IPS-15b (cell line): Measurements from ENCODE around the gene KYAT1.

Experiments
- H3K27me3 ChIP-seq: one replicate; pipeline ENCODE4 v1.6.1; 2013; ENCODE audit warnings: low read length; ENCODE audit not compliant: control insufficient read depth, insufficient read depth
- H3K36me3 ChIP-seq: one replicate; pipeline ENCODE4 v1.6.1; 2013; ENCODE audit warnings: low read length; ENCODE audit not compliant: control insufficient read depth, insufficient read depth
- H3K4me1 ChIP-seq: one replicate; pipeline ENCODE4 v1.6.1; 2013; ENCODE audit warnings: mild to moderate bottlenecking, low read length; ENCODE audit not compliant: control insufficient read depth, insufficient read depth
- H3K4me3 ChIP-seq: one replicate; pipeline ENCODE4 v1.5.1; 2013; ENCODE audit warnings: low read depth, low read length
- H3K9ac ChIP-seq: one replicate; pipeline ENCODE4 v1.6.1; 2013; ENCODE audit warnings: low read depth, mild to moderate bottlenecking, low read length
- H3K9me3 ChIP-seq: one replicate; pipeline ENCODE4 v1.6.1; 2013; ENCODE audit warnings: mild to moderate bottlenecking, low read length; ENCODE audit not compliant: control insufficient read depth, insufficient read depth

KYAT1 gene

DNA sequence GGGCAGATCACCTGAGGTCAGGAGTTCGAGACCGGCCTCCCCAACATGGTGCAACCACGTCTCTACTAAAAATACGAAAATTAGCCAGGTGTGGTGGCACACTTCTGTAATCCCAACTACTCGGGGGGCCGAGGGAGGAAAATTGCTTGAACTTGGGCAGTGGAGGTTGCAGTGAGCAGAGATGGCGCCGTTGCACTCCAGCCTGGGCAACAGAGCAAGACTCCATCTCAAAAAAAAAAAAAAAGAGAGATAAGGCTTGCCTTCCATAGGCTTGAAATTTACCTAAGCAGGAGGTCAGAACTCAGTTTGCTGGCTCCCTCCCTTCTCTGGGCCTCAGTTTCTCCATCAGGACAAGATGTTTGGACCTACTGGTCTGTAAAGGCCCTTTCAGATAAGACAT, 53.5 kb downstream of the KYAT1 start:
- Histone ChIP-seq H3K36me3 (peaks cover 42% of the 10 kb centered on the region), H3K4me1 (no peaks in the 10 kb centered on the region), H3K4me3 (peak overlapping the region; percentile 76), H3K27me3 (no peaks in the 10 kb centered on the region), H3K9ac (no peak overlapping the region), H3K9me3 (no peaks in the 10 kb centered on the region)

DNA sequence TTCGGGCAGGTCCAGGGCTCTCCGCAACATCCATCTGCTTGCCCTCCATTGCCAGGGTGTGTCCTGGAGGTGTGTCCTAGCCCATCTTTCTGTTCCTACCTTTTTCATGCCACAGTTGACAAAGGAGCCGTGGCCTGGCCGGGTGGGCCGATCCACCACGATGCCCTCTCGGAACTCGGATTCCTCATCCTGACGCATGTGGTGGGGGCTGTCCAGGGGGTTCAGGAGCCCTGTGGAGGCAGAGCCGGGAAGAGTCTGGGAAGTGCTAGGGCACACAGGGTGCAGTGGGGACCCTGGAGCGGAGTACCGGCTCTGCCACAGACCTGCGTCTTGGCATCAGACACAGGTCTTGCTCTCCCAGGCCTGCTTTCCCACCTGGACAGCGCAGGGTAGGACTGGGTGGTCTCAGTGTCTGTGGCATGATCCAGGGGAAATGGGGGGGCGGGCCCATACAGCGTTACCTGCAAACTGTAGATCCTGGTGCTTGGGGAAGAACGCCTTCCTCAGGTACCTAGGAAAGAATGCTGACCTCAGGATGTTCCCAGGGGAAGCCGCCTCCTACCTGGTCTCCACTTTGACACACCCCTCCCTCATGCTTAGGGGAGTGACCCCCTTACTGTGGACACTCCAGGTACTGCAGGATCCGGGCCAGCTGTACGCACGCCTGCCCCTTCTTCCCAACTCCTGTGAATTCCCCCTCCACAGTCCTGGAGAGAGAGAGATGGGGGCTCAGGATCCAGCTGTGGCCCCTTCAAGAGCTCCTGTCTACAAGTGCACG, 55.6 kb downstream of the KYAT1 start:
- Histone ChIP-seq H3K4me1 (no peaks in the 10 kb centered on the region), H3K27me3 (no peaks in the 10 kb centered on the region), H3K36me3 (peaks cover 61% of the 10 kb centered on the region), H3K4me3 (no peak overlapping the region), H3K9ac (no peak overlapping the region), H3K9me3 (no peaks in the 10 kb centered on the region)

DNA sequence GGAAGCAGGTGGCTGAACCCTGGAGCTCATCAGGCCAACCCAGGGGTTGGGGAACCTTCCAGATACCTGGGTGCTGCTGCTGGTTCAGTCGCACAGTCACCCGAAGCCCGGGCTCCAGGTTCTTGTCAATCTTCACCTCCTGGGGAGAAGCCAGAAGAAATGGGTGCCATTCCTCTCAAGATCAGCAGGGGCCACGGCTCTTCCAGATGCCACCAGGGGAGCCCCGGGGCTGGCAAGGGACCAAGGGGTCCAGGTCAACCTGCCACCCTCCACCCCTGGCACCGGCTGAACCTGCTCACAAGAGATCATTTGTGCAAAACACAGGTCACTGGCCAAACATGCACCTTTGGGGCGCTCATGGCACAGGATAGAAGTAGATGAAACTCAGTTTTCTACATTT, 56.8 kb downstream of the KYAT1 start:
- H3K4me1 ChIP-seq = no peaks in the 10 kb centered on the region
- no peak overlapping the region for H3K4me3 ChIP-seq
- H3K9ac ChIP-seq = no peak overlapping the region
- H3K27me3 ChIP-seq = no peaks in the 10 kb centered on the region
- H3K36me3 ChIP-seq = peaks cover 64% of the 10 kb centered on the region
- no peaks in the 10 kb centered on the region for H3K9me3 ChIP-seq

DNA sequence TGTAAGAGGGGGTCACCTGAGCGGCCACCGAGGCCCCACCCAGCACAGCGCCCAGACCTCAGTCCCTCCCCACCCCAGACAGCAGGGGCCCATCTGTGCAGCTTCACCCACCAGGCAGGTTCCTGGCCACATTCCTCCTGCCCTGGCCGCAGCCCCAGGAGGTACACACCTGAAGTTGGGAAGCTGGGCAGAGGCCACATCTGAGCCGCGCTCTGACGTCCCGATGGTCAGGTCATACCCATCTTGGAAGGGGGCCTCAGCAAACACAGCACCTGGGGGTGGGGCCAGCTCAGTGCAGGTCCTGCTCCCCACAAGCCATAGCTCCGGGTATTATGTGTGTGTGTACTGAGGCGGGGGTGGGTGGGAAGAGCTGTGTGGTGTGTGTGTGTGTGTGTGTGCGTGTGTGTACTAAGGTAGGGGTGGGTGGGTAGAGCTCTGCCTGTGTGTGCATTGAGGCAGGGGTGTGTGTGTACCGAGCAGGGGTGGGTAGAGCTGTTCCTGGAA, 57.8 kb downstream of the KYAT1 start:
- H3K27me3 ChIP-seq = no peaks in the 10 kb centered on the region
- no peak overlapping the region for H3K4me3 ChIP-seq
- no peaks in the 10 kb centered on the region for H3K9me3 ChIP-seq
- H3K36me3 ChIP-seq = peaks cover 64% of the 10 kb centered on the region
- no peak overlapping the region for H3K9ac ChIP-seq
- H3K4me1 ChIP-seq = no peaks in the 10 kb centered on the region

DNA sequence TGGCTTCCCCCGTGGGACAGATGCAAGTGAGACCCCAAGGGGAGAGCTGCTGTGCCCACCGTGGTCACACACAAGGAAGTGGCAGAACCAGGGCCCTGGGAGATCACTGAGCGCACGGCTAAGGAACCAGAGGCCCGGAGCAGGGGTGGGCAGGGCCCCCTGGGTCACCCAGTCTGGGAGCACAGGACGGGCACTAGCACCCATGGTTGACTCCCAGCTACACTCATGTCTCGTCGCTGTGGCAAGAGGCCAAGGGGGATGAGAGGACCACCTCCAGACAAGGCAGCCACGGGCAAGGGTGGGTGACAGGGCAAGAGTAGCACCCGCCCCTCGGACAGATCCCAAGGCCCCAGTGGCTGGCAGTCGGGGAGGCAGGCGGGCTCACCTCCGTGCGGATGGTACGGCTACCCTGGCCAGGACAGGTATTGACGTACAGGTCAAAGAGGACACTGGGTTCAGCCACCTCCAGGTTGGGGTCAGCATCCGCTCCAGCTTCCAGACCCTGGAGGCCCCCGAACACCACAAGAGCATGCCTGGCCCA, 58.3 kb downstream of the KYAT1 start:
- Histone ChIP-seq H3K4me3 (no peak overlapping the region), H3K4me1 (no peaks in the 10 kb centered on the region), H3K9ac (no peak overlapping the region), H3K9me3 (no peaks in the 10 kb centered on the region), H3K27me3 (no peaks in the 10 kb centered on the region), H3K36me3 (peaks cover 64% of the 10 kb centered on the region)

DNA sequence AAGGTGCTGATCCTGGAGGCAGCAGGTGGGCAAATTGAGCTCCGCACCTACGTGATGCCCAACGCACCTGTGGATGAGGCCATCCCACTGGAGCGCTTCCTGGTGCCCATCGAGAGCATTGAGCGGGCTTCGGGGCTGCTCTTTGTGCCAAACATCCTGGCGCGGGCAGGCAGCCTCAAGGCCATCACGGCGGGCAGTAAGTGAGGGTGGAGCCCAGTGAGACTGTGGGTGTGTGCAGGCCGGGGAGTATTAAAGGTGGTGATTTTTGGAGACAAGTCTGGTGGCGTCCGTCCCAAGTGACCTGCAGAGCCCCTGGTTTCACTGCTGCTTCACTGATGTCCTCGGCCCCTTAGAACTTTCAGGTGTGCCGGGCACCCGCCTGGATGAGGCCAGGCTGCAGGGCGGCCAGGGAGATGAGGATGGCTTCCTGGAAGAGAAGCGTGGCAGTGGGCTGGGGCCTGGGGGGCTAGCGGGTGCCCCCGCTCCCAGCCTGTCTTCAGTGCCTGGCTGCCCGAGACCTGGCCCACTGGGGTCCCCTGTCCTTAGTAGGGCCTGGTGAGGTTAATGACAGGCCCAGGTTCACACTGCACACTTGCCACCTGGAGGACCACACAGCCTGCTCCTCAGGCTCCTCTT, 59.2 kb downstream of the KYAT1 start:
- no peaks in the 10 kb centered on the region for H3K4me1 ChIP-seq
- H3K4me3 ChIP-seq = no peak overlapping the region
- H3K9ac ChIP-seq = no peak overlapping the region
- no peaks in the 10 kb centered on the region for H3K9me3 ChIP-seq
- H3K36me3 ChIP-seq = peaks cover 64% of the 10 kb centered on the region
- H3K27me3 ChIP-seq = no peaks in the 10 kb centered on the region

DNA sequence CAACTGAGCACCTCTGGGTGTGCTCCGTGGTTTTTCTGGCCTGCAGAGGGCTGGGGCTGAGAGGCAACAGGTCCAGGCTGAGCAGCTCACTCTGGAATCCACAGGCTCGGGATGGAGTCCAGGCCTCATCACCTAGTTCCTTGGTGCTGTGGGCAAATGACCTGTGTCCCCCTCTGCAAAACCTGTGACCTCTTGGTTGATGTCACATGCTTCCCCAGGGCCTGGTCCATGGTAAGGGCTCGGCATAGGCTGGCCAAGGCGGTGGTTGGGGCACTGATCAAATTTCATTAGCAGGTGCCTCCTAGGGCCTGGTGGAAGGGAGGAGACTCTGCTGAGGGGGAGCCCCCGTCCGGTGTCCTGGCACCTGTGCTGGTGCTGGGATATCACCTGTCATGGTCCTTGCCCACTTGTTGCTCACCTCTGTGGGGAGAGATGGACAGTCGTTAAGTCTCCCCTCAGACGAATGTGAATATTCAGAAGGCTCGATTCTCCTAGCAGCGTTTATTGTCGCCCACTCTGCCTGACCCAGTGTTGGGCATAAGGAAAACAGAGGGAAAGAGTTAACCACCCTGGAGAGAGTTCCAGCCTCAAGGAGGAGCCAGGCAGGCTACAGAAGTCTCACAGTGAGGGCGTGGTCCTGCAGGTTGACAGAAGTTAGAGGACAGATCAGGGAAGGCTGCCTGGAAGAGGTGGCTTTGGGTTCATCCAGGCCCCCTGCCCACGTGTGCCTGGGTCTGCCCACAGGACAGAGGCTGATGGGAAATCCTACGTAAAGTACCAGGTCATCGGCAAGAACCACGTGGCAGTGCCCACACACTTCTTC, 60.0 kb downstream of the KYAT1 start:
- H3K36me3 ChIP-seq = peaks cover 59% of the 10 kb centered on the region

DNA sequence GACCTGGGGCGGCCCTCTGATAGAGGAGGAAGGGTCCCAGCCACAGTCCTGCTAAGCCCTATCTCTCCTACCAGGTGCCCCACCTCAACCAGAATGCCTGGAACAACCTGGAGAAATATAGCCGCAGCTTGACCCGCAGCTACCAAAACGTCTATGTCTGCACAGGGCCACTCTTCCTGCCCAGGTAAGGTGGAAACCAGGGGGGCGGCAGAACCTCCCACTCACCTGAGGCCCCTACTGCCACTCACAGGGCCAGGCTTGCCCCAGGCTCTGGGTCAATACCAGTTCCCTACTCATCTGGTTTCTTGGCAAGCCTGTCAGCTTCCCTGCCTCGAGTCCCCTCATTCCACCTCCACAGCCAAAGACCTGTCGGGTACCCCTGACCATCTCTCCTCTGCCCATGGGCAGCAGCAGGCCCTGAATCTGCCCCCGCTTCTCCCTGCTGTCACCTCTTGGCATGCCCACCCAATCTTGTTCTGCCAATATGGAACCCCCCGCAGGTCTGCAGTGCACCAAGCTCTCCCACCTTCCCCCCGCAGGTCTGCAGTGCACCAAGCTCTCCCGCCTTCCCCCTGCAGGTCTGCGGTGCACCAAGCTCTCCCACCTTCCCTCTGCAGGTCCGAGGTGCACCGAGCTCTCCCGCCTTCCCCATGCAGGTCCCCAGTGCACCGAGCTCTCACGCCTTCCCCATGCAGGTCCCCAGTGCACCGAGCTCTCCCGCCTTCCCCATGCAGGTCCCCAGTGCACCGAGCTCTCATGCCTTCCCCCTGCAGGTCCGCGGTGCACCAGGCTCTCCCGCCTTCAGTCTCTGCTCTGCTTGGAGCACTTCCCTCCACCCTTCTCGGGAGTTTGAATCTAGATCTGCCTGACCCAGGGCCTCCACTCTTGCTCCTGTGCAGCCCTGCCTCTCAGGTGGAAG, 60.8 kb downstream of the KYAT1 start:
- Histone ChIP-seq H3K9me3 (no peaks in the 10 kb centered on the region), H3K4me3 (no peak overlapping the region), H3K4me1 (no peaks in the 10 kb centered on the region), H3K36me3 (peaks cover 50% of the 10 kb centered on the region), H3K9ac (no peak overlapping the region), H3K27me3 (no peaks in the 10 kb centered on the region)

More for the DNA sequence above, 60.0 kb downstream of the KYAT1 start:
- Histone ChIP-seq H3K9ac (no peak overlapping the region), H3K9me3 (no peaks in the 10 kb centered on the region), H3K27me3 (no peaks in the 10 kb centered on the region), H3K4me1 (no peaks in the 10 kb centered on the region), H3K4me3 (no peak overlapping the region)

DNA sequence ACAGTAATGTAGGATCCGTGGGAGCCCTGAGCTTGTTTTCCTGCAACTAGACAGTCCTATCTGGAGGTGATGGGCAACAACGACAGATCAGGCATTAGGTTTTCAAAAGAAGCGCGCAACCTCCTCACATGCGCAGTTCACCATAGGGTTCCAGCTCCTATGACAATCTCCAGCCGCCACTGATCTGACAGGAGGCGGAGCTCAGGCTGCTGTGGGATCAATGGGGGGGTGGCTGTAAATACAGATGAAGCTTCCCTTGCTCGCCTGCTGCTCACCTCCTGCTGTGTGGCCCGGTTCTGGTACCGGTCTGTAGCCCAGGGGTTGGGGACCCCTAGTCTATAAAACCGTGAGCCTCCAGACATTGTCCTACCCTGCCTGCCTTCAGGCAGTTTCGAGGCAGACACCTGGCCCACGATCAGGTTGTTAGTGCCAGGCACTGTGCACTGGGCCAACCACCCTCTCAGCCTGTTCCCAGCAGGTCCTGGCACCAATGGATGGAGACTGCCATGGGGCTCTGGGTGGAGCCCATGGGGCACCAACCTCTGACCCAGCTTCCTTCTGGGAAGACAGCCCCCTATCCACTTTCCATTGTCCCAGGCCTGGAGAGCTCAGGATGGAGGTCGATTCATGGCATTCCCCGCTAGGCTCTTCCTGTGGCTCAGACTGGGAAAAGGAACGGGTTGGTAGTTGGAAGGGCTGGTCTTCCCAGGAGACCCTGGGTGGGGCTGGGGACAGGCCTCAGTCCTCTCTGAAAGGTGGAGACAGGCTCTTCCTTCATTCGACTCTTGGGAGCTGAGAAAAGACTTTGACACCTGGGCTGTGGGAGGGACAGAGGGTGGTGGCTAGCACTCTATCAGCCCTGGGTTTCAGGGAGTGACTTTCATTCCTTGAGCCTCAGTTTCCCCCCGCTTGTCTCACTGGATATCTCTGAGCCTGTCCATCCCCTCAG, 61.8 kb downstream of the KYAT1 start:
- Histone ChIP-seq H3K4me1 (no peaks in the 10 kb centered on the region), H3K27me3 (no peaks in the 10 kb centered on the region), H3K9me3 (no peaks in the 10 kb centered on the region), H3K36me3 (peaks cover 42% of the 10 kb centered on the region), H3K9ac (no peak overlapping the region), H3K4me3 (peak overlapping the region; percentile 76)
